Muscle of back (tissue), 13 donors: Measurements from ENCODE around the gene C16orf46. TPM values are rescaled to one million over a fixed set of nuclear protein-coding genes. Genes with fewer than 3 reads are reported as not detected.
"Not testable (repeated sequence)": the region's sequence is repeated elsewhere in the genome, so short reads cannot be mapped to it uniquely, and the experiment has no call there.

Experiments used
- DNase-seq, 3 donors: peaks; one replicate each; pipeline versions ENCODE4 v3.0.0 to v3.0.0-alpha.2; 2013
- long read RNA-seq, 9 donors: transcript quantifications; one replicate each; lab custom pipeline, GENCODE V29; 2026
- polyA plus RNA-seq, 10 donors: library from polyadenylated mRNA; unstranded; fragments of 120-200 nt; gene quantifications; one replicate each; pipeline ENCODE4 v1.2.1, GENCODE V29; 2013; ENCODE audit not compliant: insufficient read length in 10 of 10

Gene C16orf46, protein sequence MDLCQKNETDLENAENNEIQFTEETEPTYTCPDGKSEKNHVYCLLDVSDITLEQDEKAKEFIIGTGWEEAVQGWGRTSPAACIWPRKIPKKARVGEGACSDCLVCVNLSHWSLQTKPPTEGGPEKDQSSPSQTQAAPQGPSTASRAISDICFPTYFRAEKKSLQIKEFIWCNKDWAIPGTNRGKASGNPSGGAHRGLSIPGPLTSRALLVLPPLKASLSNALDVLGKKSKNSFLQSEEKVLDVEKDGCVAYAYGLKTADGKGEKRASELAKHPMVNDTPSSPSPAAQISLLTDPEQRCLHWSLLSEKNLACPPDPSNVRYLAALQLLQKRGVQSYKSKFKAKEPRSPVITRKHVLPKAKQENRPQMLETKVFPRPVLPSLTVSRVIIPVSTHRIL
- polyA plus RNA-seq: under 1 TPM in 9 of 10 donors, not detected in 1; 0.27 to 0.80 (median 0.65) TPM
- long read RNA-seq, donor 1: 0 reads
- long read RNA-seq, donor 2: 0 reads
- long read RNA-seq, donor 3: 0 reads
- long read RNA-seq, donor 4: 0 reads
- long read RNA-seq, donor 5: 0 reads
- long read RNA-seq, donor 6: 0 reads
- long read RNA-seq, donor 7: 0 reads
- long read RNA-seq, donor 8: 0 reads
- long read RNA-seq, donor 9: 0 reads

DNA sequence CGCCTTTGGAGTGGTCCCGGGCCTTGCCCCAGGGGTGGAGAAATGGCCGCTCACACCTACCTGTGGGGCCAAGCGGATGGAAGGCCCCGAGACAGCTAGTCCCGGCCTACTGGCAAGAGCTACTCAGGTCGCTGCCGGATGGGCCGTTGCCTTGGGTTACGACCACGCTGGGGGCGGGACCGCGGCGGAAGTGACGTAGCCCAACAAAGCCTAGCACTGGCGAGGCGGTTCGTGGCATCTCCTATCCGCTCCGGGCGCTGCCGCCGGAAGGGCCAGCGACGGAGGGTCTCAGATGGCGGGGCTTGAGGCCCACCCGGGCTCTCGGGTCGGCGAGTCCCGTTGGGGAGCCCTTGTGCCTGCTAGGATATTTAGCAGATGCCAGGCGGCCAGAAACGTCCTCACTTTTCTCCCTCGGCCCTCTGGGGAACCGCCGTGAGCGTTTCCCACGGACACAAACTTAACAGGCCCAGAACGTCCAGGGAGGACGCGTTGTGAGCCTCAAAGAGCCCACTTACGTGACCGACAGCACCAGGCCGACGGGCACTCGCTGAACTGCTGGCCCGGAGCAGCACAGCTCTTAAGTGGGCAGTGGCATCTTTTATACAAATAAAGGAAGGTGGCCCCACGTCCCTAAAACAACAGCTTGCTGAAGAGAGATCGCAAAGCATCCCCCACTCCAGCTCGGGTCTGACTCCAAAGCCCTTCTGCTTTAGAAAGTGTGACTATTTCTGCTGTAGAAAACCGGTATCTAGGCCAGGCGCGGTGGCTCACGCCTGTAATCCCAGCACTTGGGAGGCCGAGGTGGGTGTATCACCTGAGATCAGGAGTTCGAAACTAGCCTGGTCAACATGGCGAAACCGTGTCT lies at the start of gene C16orf46:
C16orf46 (minus strand) TSS at position 163 of the 865 bp plus-strand sequence. CDS start 13,283 bp downstream, outside the sequence.
- peak; percentile 95 to 99 (median 97) for DNase-seq

DNA sequence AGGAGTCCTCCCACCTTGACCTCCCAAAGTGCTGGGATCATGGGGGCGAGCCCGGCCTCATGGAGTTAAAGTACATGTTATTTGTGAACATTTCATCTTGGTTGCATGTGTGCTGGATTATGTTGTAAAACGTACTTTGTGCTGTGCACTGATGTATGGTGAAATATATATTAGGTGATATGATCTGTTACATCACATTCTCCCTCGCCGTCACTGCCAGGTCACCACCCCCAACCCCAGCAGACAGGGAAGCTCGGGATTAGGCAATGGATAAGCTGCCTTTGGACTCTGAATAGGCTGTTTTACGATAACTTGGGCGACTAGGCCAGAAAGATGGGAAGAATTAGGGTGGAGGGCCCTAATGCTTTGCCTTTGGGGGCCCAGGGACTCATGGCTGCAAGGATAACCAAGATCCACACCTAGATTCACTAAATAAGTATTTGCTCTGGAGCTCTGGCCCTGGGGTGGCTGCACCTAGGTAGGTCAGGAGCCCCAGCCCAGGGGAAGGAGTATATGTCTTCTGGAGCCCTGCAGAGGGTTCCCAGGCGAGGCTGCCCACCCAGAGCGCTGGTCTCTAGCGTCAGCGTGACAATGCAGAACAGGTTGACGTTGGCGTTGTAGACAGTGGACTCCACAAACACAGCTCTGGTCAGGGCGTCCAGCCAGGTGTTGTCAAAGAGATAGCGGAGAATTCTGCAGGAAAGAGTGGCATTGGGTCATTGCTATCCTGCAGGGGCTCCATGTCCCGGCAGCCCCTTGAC lies 46.2 kb upstream of the C16orf46 start:
- DNase-seq: no peak

DNA sequence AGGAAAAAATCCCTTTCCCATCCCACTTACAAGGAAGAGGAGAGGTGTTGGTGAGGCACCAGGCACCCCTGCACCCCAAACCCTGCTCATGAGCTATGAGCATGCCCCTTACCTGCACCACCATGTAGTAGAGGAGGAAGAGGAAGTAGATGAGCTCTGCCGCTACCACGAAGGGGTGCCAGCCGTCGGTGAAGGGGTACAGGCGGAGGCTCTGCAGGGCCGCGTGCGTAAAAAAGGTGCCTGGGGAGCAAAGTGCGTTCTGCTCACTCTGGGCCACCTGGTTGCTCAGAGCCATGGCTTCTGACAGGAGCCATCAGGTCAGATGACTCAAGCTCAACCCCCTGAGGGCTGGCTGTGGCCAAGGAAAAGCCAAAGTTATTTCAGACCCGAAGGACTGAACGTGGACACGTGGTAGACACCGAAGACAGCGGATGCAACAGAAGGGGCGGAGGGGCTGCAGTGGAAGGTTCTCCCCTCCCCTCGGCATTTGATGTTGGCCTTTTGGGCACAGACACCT lies 44.5 kb upstream of the C16orf46 start:
- no peak for DNase-seq

DNA sequence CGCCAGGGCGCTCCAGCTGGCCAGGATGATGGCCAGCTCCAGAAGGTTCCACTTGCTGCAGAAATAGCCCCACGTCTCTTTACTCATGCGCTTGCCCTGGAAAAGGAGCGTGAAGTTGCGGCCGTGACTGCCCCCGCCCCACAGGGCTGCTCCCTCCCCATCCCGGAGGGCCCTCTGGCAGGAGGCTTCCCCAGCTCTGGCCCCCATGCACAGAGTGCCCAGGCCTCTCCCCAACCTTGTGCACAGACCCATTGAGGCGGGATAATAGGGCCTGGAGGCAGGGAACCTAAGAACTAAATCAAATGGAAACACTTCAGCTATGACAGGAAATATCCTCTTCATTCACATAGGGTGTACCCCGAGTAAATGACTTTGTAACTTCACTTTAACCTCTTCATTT lies 40.4 kb upstream of the C16orf46 start:
- no peak for DNase-seq

DNA sequence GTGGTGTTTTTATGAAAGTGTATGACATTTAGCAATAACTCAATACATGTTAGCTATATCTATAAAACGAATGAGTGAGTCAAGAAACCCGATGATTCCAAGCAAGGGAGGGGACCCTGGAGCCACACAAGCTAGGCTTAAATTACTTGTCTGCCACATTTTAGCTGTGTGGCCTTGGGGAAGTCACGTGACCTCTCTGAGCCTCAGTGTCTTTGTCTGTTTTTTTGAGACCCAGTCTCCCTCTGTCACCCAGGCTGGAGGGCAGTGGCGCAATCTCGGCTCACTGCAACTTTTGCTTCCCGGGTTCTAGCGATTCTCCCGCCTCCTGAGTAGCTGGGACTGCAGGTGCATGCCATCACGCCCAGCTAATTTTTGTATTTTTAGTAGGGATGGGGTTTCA lies 39.2 kb upstream of the C16orf46 start:
- no peak for DNase-seq

DNA sequence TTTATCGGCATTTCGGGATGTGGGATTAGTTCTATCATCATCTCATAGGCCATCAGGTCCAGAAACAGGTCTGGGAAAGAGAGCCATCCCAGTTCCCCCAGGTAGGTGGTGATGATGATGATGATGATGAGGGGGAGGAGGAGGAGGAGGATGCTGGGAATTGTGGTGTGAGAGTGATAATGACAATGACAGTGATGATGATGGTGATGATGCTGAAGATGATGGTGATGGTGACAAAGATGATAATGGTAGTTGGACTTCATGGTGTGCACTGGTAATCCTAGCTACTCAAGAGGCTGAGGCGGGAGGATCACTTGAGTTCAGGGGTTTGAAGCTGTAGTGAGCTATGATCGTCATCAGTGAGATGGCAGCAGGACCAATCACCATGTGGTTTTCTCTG lies 35.4 kb upstream of the C16orf46 start:
- DNase-seq: no peak

DNA sequence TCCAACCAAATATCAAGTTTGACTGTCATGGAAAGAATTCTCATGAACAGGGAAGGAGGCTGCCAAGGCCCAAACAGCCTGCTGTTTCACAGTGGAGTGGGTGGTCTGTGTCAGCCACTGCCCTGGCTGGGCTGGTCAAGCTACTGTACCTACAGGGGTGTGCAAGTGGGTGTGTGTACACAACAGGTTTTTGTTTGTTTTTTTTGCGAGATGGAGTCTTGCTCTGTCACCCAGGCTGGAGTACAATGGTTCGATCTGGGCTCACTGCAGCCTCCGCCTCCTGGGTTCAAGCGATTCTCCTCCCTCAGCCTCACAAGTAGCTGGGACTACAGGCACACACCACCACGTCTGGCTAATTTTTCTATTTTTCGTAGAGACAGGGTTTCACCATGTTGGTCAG lies 32.2 kb upstream of the C16orf46 start:
- DNase-seq: not testable (repeated sequence)

DNA sequence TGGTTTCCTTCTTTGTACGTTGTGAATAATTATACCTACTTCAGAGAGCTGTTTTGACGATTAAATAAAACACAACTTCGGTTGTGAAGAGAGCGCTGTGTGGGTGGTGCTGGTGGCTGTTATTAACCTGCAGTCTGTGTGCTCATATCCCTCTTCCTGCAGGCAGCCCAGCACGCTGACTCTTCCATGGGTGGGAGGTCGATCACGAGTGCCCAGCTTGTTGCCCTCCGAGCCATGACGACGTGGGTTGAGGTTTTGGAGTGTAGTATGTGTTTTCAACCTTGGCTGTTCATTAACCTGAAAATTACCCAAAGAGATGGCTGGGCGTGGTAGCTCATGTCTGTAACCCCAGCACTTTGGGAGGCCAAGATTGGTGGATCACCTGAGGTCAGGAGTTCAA lies 30.5 kb upstream of the C16orf46 start:
- DNase-seq: no peak

DNA sequence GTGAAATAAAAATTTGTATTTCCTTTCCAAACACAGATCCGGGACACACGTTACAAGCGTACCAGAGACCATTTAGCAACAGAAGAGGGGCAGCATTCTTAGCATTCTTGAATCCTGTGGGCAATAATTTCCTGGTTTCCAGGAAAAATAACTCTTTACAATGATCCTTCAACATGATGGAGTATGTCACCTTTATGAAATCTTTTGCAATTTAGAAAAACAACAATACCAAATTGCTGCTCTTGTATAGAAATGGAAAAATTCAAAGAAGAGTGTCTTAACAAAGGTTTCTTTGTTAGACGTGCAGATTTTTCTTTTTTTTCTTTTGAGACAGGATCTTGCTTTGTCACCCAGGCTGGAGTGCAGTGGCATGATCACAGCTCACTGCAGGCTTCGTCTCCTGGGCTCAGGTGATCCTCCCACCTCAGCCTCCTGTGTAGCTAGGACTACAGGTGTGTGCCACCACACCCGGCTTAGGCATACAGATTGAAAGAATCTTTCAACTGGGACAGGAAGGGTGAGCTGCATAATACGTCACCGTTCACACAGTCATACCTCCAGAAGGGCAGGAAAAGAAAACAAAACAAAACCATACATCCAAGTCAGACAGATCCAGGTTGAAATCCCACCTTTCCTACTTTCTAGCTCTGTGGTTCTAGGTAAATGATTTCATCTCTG lies 29.9 kb upstream of the C16orf46 start:
- DNase-seq: no peak

DNA sequence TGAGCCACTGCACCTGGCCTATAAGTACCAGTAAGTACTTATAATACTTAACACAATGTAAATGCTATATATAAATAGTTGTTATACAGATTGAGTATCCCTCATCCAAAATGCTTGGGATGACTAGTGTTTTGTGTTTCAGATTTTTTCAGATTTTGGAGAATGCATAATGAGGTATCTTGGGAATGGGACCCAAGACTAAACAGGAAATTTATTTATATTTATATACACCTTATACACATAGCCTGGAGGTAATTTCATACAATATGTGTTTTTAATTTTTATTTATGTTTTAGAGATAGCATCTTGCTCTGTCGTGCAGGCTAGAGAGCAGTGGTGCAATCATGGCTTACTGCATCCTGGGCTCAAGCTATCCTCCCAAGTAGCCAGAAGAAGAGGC lies 28.9 kb upstream of the C16orf46 start:
- no peak for DNase-seq

DNA sequence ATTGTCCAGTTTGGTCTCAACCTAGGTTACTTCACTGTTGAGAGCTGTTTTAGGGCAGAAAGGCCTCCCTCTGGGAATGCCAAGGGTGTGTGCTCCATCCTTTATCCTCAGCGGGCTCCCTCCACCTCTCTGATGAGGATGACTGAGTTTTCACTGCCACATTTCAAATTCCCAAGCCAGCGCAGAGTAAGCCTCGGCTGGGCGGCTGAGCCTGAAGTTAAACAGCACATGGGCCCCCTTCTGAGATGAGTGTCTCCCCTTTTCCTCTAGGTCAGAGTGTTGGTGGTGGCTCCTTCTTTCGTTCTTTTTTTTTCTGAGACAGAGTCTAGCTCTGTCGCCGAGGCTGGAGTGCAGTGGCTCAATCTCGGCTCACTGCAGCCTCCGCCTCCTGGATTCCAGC lies 24.7 kb upstream of the C16orf46 start:
- no peak for DNase-seq

DNA sequence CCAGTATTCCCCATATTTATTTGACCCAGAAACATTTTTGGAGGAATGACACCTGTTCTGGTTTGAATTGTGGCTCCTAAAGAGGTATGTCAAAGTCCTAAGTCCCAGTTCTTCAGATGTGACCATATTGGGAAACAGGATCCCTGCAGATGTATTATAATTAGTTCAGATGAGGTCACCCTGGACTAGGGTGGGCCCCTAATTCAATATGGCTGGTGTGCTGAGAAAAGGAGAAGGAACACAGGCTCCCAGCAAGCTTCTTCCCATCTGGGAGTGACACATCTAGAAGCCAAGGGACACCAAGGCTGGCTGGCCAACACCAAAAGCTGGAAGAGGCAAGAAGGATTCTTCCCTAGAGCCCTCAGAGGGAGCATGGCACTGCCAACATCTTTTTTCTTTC lies 22.9 kb upstream of the C16orf46 start:
- no peak for DNase-seq

DNA sequence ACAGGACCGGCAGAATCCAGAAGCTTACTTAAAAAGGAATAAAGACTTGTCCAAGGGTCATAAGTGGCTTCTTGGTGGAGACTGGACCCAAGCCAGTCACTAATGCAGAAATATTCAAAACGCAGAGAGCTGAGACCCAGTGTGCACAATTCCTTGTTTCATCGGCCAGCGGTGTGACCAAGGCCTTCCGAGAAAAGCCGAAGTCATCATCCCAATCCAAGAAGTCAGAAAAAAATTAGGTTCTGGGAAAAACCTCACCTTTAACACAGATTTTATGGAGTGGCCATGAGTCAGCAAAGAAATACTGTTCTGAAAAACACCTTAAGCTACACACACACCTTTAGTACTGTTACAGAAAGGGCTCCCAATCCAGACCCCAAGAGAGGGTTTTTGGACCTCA lies 20.2 kb upstream of the C16orf46 start:
- DNase-seq: no peak

DNA sequence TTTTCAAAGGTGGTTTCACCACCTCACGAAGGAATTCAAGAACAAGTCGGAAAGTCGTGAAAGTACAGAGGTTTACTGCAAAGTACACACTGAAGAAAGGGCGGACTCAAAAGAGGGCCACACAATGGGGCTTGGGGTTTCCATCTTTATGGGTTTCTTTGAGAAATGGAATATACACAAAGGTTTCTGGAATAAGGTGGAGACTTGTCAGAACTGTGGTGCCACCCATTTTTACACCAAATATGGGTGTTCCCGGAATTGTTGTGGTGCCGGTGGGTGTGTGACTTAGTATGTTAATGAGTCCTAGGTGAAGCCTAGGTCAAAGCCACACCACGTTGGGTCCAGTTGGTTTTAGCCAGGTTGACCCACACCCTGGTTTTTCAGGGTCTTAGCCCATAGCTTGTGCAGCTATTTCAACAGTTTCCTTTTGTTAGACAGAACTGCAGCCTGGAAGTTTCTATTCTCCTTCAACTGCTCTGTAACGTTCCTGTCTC lies 19.7 kb upstream of the C16orf46 start:
- no peak for DNase-seq

DNA sequence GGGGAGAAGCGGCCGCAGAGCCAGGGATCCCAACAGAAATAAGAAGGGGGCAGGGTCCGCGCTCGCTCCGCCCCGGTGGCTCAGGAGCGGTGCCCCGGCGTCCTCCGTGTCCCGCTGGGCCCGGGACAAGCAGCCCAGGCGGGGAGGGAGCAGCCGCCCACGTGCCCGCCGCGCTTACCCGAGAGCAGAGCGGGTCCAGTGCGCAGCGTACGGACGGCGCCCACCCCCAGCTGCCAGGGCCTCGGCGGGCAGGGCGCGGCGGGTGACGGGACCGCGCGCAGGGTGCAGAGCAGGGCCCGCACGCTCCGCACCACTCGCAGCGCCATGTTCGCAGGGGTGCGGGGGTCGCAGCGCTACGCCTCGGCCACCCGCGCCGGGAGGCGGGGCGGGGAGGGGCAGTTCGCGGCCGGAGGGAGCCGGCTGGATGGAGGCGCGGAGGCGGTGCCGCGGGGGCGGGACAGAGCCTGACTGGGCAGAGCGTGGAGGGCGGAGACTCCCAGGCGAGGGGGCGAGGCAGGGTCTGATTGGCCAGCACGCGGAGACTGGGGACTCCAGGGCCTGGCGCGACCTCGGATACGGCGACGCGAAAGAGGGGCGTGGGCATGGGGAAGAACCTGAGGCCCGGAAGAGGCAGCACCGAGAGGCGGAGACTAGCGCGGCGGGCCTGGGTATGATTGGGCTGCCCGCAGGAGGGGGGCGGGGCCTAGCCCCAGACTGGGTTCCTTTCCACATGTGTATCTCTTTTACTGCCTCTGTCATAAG lies 19.1 kb upstream of the C16orf46 start, which contains the start of gene GCSH:
GCSH (minus strand) TSS at position 443 of the 762 bp plus-strand sequence; CDS start at position 326, 117 bp downstream.
- DNase-seq: peak; percentile 98 to 100 (median 99)

DNA sequence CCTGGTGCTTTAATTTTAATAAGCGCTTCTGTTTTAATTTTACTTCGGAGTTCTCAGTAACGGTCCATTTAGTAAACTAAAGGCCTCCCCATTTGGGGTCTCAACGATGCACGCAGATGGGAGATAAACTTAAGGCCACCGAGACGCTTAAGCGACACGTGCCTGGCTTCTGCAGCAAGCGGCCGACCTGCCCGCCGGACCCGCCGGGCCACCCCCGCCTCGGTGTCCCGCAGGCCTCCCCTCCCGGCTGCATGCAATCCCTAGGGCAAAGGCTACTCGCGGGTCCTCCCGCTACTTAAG lies 18.6 kb upstream of the C16orf46 start:
- DNase-seq: no peak

DNA sequence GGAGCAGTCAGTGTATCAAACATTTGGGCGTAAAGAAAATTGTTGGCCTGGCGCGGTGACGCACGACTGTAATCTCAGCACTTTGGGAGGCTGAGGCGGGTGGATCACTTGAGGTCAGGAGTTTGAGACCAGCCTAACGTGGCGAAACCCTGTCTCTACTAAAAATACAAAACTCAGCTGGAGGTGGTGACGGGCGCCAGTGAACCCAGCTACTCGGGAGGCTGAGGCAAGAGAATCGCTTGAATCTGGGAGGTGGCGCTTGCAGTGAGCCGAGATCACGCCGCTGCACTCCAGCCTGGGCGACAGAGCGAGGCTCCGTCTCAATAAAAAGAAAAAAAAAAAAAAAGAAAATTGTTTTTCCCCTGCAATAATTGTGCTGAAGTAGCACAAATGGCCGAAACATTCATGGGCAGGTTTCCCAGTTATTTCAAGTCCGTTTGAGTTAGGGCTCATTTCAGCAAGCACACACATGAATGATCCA lies 17.8 kb upstream of the C16orf46 start:
- DNase-seq: peak; percentile 10 to 63 (median 40)

DNA sequence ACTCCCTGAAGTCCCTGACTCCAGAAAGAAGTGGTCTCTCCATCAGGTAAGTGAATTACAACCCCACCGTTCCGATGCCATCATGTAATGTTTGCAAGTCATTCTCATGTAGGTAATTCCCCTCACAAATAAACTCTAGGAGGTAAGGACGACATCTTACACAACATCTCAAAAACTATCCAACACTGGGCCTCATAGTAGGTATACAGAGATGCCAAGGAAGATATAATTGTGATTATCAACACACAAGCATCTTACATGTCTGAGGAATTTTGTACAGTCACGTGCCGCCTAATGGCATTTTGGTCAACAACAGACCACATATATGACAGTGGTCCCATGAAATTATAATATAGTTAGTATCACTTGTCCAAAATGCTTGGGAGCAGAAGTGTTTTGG lies 11.8 kb upstream of the C16orf46 start:
- DNase-seq: no peak

DNA sequence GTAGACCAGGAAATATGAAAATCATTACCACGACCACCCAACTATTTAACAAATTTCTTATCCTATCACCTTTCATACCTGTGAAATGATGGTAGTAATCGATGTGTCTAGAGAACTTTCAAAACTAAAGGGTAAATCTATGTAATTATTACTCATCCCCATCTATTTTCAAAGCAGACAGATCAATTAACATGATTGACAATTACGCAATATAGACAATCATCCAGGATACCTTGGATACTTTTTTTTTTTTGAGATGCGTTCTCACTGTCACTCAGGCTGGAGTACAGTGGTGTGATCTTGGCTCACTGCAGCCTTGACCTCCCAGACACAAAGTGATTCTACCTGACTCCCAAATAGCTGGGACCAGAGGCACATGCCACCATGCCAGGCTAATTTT lies 4.0 kb upstream of the C16orf46 start:
- DNase-seq: no peak

DNA sequence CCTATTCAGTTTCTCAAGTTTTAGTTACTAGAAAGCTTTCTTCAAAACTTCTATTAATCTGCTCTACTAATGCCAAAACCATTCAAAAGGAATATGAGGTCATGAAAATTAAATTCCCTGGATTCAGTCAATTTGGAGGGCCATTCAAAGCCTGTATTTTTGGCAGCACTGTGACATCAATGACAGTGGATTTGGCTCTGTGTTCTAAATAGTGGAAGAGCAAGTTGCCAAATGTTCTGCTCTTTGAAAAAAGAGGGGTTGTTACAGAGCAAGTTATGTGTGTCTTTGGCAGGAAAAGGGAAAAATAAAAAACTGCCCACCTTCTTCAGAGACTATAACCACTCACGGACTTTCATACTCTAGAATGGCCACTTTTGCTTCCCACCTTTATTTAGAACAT lies 3.2 kb upstream of the C16orf46 start:
- DNase-seq: peak in 1 of 3 donors; percentile 22
